Subcutaneous abdominal adipose tissue (tissue), 5 donors: ENCODE data around the gene PDP2.
"Not testable (repeated sequence)": the region's sequence is repeated elsewhere in the genome, so short reads cannot be mapped to it uniquely, and the experiment has no call there.

ENCODE experiments used
- H3K27ac ChIP-seq: one replicate; pipeline ENCODE4 v1.7.0; 2013; ENCODE audit warnings: low read depth, mild to moderate bottlenecking, inconsistent platforms, low read length, moderate library complexity
- H3K27me3 ChIP-seq, 5 donors: one replicate each; pipeline ENCODE4 v1.7.0; 2013; ENCODE audit warnings: low read length in 5 of 5, inconsistent platforms in 1 of 5; ENCODE audit not compliant: control insufficient read depth in 5 of 5, insufficient read depth in 4 of 5
- H3K36me3 ChIP-seq, 5 donors: one replicate each; pipeline ENCODE4 v1.7.0; 2013; ENCODE audit warnings: low read length in 5 of 5; ENCODE audit not compliant: control insufficient read depth in 5 of 5, insufficient read depth in 5 of 5
- H3K4me1 ChIP-seq, 5 donors: one replicate each; pipeline ENCODE4 v1.7.0; 2013; ENCODE audit warnings: low read length in 5 of 5, mild to moderate bottlenecking in 3 of 5, moderate library complexity in 1 of 5; ENCODE audit not compliant: control insufficient read depth in 5 of 5, insufficient read depth in 5 of 5
- H3K4me3 ChIP-seq, 5 donors: one replicate each; pipeline ENCODE4 v1.7.0; 2013; ENCODE audit warnings: low read length in 5 of 5, low read depth in 1 of 5
- H3K9ac ChIP-seq, 5 donors: one replicate each; pipeline ENCODE4 v1.7.0; 2013; ENCODE audit warnings: low read length in 5 of 5, mild to moderate bottlenecking in 4 of 5, moderate library complexity in 3 of 5
- H3K9me3 ChIP-seq, 5 donors: one replicate each; pipeline ENCODE4 v1.7.0; 2013; ENCODE audit warnings: low read length in 5 of 5; ENCODE audit not compliant: control insufficient read depth in 5 of 5
- donor health status: healthy.
- donor health status: healthy.
- donor health status: healthy.
- donor health status: healthy.
- donor health status: healthy.

The PDP2 gene

GRCh38 chr16:66869424-66869823 lies 10.9 kb upstream of the PDP2 start:
- Histone ChIP-seq H3K4me1 (peaks cover 0 to 16% (median 13%) of the 10 kb centered on the region in 5 donors), H3K36me3 (no peaks in the 10 kb centered on the region), H3K27ac (no peak overlapping the region), H3K4me3 (no peak overlapping the region), H3K27me3 (no peaks in the 10 kb centered on the region), H3K9me3 (no peaks in the 10 kb centered on the region), H3K9ac (no peak overlapping the region)

GRCh38 chr16:66871363-66871762 lies 9.0 kb upstream of the PDP2 start:
- H3K36me3 ChIP-seq, H3K27ac ChIP-seq, H3K4me3 ChIP-seq, H3K9ac ChIP-seq, H3K9me3 ChIP-seq, H3K27me3 ChIP-seq: not testable (repeated sequence)
- peaks cover 0 to 18% (median 16%) of the 10 kb centered on the region in 5 donors for H3K4me1 ChIP-seq

GRCh38 chr16:66871840-66872239 lies 8.5 kb upstream of the PDP2 start:
- no peaks in the 10 kb centered on the region for H3K9me3 ChIP-seq
- H3K4me3 ChIP-seq: no peak overlapping the region
- no peak overlapping the region for H3K27ac ChIP-seq
- H3K9ac ChIP-seq: no peak overlapping the region
- H3K36me3 ChIP-seq: no peaks in the 10 kb centered on the region
- peaks cover 0 to 18% (median 16%) of the 10 kb centered on the region in 5 donors for H3K4me1 ChIP-seq
- H3K27me3 ChIP-seq: no peaks in the 10 kb centered on the region

GRCh38 chr16:66872559-66872942 lies 7.8 kb upstream of the PDP2 start:
- Histone ChIP-seq H3K36me3 (no peaks in the 10 kb centered on the region), H3K27ac (no peak overlapping the region), H3K9me3 (no peaks in the 10 kb centered on the region), H3K9ac (peak overlapping the region in 2 of 5 donors; percentile 53 to 57), H3K4me1 (peaks cover 0 to 18% (median 16%) of the 10 kb centered on the region in 5 donors), H3K4me3 (peak overlapping the region; percentile 44 to 72 (median 60)), H3K27me3 (no peaks in the 10 kb centered on the region)

- no peaks in the 10 kb centered on the region for H3K9me3 ChIP-seq
- H3K27ac ChIP-seq: no peak overlapping the region
- H3K36me3 ChIP-seq: no peaks in the 10 kb centered on the region
- H3K9ac ChIP-seq: peak overlapping the region in 3 of 5 donors; percentile 12 to 61 (median 57)
- no peaks in the 10 kb centered on the region for H3K27me3 ChIP-seq
- peak overlapping the region; percentile 44 to 72 (median 60) for H3K4me3 ChIP-seq
- peaks cover 0 to 20% (median 18%) of the 10 kb centered on the region in 5 donors for H3K4me1 ChIP-seq
These were observed 7.2 kb upstream of the PDP2 start for GRCh38 chr16:66872943-66873684.

- Histone ChIP-seq H3K27me3 (no peaks in the 10 kb centered on the region), H3K9me3 (no peaks in the 10 kb centered on the region), H3K4me3 (peak overlapping the region in 1 of 5 donors; percentile 42), H3K36me3 (no peaks in the 10 kb centered on the region), H3K9ac (no peak overlapping the region), H3K27ac (no peak overlapping the region), H3K4me1 (peaks cover 0 to 22% (median 18%) of the 10 kb centered on the region in 5 donors)
These were observed 6.6 kb upstream of the PDP2 start for GRCh38 chr16:66873685-66874055.

GRCh38 chr16:66874079-66874775 lies 6.1 kb upstream of the PDP2 start:
- no peaks in the 10 kb centered on the region for H3K27me3 ChIP-seq
- no peak overlapping the region for H3K4me3 ChIP-seq
- H3K9ac ChIP-seq: no peak overlapping the region
- H3K9me3 ChIP-seq: no peaks in the 10 kb centered on the region
- H3K4me1 ChIP-seq: peaks cover 0 to 22% (median 18%) of the 10 kb centered on the region in 5 donors
- no peak overlapping the region for H3K27ac ChIP-seq
- H3K36me3 ChIP-seq: no peaks in the 10 kb centered on the region

- H3K27me3 ChIP-seq: no peaks in the 10 kb centered on the region
- H3K36me3 ChIP-seq: no peaks in the 10 kb centered on the region
- H3K9me3 ChIP-seq: no peaks in the 10 kb centered on the region
- H3K4me3 ChIP-seq: no peak overlapping the region
- H3K4me1 ChIP-seq: peaks cover 0 to 43% (median 26%) of the 10 kb centered on the region in 5 donors
- no peak overlapping the region for H3K9ac ChIP-seq
- H3K27ac ChIP-seq: no peak overlapping the region
These were observed 2.2 kb upstream of the PDP2 start for GRCh38 chr16:66878067-66878466.

- H3K36me3 ChIP-seq: peaks cover 0 to 18% (median 16%) of the 10 kb centered on the region in 5 donors
- H3K4me3 ChIP-seq: peak overlapping the region; percentile 67 to 97 (median 91)
- no peaks in the 10 kb centered on the region for H3K9me3 ChIP-seq
- peaks cover 0 to 48% (median 23%) of the 10 kb centered on the region in 5 donors for H3K4me1 ChIP-seq
- no peaks in the 10 kb centered on the region for H3K27me3 ChIP-seq
- peak overlapping the region; percentile 76 for H3K27ac ChIP-seq
- H3K9ac ChIP-seq: peak overlapping the region in 4 of 5 donors; percentile 86 to 95 (median 88)
These were observed 701 bp downstream of the PDP2 start for GRCh38 chr16:66881014-66881417.

- Histone ChIP-seq H3K4me1 (peaks cover 0 to 53% (median 26%) of the 10 kb centered on the region in 5 donors), H3K4me3 (peak overlapping the region; percentile 50 to 97 (median 91)), H3K36me3 (peaks cover 2 to 20% (median 19%) of the 10 kb centered on the region in 5 donors), H3K27me3 (no peaks in the 10 kb centered on the region), H3K27ac (peak overlapping the region; percentile 74), H3K9ac (peak overlapping the region in 3 of 5 donors; percentile 3 to 86 (median 63)), H3K9me3 (no peaks in the 10 kb centered on the region)
These were observed 1.2 kb downstream of the PDP2 start for GRCh38 chr16:66881560-66881959.
